Upper lobe of right lung (tissue), 1 donor: Measurements from ENCODE around the gene FOSL2. TPM values are rescaled to one million over a fixed set of nuclear protein-coding genes. Genes with fewer than 3 reads are reported as not detected.

Experiments
- ATAC-seq: fragments of 200-7000 bp; cut with Tn5 transposase; one replicate; pipeline ENCODE4 v1.9.1; 2020; ENCODE audit warnings: mild to moderate bottlenecking, moderate library complexity
- DNase-seq: peaks from one replicate; pipeline ENCODE4 v3.0.0-alpha.2; 2020
- H3K27ac ChIP-seq: fragments of 200-600 bp; one replicate; pipeline ENCODE4 v1.8.0; 2022
- H3K27me3 ChIP-seq: fragments of 200-600 bp; one replicate; pipeline ENCODE4 v1.8.0; 2022; ENCODE audit warnings: mild to moderate bottlenecking
- H3K36me3 ChIP-seq: fragments of 200-600 bp; one replicate; pipeline ENCODE4 v1.8.0; 2022
- H3K4me1 ChIP-seq: fragments of 200-600 bp; one replicate; pipeline ENCODE4 v1.8.0; 2022
- H3K4me3 ChIP-seq: fragments of 200-600 bp; one replicate; pipeline ENCODE4 v1.8.0; 2022; ENCODE audit warnings: mild to moderate bottlenecking
- H3K9me3 ChIP-seq: fragments of 200-600 bp; one replicate; pipeline ENCODE4 v1.8.0; 2022
- intact Hi-C: fragments of 100-400 bp; cut with DNase I; formaldehyde crosslinking; loops from one replicate; pipeline ENCODE4 v1.11.0; 2022
- total RNA-seq: library from RNA; stranded (reverse); fragmentation: NEBNext Ultra II Directional; extraction: Animal tissue kit (Norgen Biotek cat#: 25700); gene quantifications from one replicate; pipeline ENCODE4 v1.2.1, GENCODE V29; 2021
- TF ChIP-seq, protein P1 (sequence below): fragments of 200-600 bp; IDR thresholded peaks from one replicate; pipeline ENCODE4 v1.8.0; 2022; ENCODE audit warnings: antibody characterized with exemption
- donor health status: DM: no; HTN: yes; CAD: no; lungs with severe emphysema.

Gene FOSL2
- total RNA-seq, 1 donor from 2014 or later, result 123 TPM

DNA sequence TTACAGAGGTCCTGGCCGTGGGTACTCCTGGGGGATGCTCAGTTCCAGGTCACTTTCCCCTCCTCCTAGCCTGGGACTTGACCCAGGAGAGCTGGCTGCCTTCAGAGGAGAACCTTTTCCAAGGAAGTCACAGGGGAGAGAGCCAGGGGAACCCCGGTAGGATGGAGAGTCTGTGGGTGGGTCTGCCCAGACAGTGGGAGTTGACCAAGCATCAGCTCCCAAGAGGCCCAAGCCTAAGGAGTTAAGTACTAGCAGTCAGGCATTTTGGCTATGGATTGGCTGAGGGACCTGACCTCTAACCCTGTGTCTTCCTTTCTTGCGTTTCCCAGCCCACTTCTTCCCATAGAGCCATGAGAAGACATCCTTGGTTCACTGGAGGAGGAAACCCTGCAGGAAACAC, 54.4 kb downstream of the FOSL2 start:
- H3K27me3 ChIP-seq, result no peaks in the 10 kb centered on the region
- DNase-seq, result no peak
- intact Hi-C loops, result no loop called here
- H3K4me1 ChIP-seq, result peaks cover 13% of the 10 kb centered on the region
- no peaks in the 10 kb centered on the region for H3K9me3 ChIP-seq
- no peak overlapping the region for H3K4me3 ChIP-seq
- no peak for ATAC-seq
- TF ChIP-seq, protein P1, sequence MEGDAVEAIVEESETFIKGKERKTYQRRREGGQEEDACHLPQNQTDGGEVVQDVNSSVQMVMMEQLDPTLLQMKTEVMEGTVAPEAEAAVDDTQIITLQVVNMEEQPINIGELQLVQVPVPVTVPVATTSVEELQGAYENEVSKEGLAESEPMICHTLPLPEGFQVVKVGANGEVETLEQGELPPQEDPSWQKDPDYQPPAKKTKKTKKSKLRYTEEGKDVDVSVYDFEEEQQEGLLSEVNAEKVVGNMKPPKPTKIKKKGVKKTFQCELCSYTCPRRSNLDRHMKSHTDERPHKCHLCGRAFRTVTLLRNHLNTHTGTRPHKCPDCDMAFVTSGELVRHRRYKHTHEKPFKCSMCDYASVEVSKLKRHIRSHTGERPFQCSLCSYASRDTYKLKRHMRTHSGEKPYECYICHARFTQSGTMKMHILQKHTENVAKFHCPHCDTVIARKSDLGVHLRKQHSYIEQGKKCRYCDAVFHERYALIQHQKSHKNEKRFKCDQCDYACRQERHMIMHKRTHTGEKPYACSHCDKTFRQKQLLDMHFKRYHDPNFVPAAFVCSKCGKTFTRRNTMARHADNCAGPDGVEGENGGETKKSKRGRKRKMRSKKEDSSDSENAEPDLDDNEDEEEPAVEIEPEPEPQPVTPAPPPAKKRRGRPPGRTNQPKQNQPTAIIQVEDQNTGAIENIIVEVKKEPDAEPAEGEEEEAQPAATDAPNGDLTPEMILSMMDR, result no peak
- no peak overlapping the region for H3K27ac ChIP-seq
- H3K36me3 ChIP-seq, result no peaks in the 10 kb centered on the region

DNA sequence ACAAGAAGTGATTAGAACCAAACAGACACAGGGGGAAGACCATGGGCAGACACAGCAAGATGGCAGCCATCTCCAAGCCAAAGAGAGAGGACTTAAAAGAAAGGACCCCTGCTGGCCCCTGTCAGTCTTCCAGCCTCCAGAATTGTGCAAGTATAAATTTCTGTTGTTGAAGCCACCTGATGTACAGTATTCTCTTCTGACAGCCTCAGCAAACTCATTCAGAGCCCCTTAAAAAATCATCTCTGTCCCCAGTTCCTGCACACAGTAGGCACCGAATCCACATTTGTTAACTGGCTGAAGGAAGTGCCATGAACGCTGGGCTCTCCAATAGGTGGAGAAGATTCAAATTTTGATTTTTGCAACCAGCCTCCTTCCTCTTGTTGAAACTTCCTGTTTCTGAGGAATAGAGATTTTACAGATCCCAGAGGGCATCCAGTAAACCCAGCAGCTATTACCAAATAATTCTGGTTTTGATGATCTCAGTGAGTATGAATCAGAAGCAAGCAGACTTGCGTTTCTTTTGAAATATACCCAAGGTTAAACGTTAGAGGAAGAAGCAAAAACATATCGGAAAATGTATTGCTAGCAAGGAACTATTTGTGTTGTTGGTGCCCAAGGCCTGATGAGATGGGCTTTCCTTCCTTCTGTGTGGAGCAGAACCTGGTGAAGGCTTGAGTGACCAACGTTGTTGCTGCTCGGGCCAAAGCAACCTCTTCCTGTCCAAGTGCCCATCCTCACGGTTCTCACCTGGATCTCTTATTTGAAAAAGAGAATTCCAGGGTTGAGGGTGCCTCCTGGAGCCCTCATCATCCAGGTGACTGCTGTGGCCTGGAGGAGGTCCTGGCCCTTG, 55.5 kb downstream of the FOSL2 start:
- H3K9me3 ChIP-seq, result no peaks in the 10 kb centered on the region
- TF ChIP-seq, protein P1, result no peak
- peaks cover 13% of the 10 kb centered on the region for H3K4me1 ChIP-seq
- H3K36me3 ChIP-seq, result no peaks in the 10 kb centered on the region
- no peak for DNase-seq
- H3K27me3 ChIP-seq, result no peaks in the 10 kb centered on the region
- intact Hi-C loops, result no loop called here
- ATAC-seq, result peak; percentile 57
- H3K4me3 ChIP-seq, result no peak overlapping the region
- no peak overlapping the region for H3K27ac ChIP-seq

DNA sequence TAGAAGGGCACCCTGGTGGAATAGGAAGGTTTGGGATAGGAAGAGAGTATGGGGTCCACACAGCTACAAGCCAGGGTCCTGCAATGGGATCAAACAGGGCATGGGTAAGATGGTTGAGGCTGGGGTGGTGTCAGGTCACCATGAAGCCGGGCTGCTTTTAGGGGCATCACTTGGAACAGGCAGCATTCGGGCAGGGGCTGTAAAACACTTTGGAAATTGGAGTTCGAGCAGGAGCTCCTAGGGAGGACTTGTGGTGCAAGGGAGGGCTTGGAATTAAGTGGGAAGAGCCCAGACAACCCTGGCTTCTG, 56.1 kb downstream of the FOSL2 start:
- intact Hi-C loops, result no loop called here
- no peak overlapping the region for H3K27ac ChIP-seq
- H3K27me3 ChIP-seq, result no peaks in the 10 kb centered on the region
- ATAC-seq, result no peak
- H3K36me3 ChIP-seq, result no peaks in the 10 kb centered on the region
- TF ChIP-seq, protein P1, result no peak
- peaks cover 13% of the 10 kb centered on the region for H3K4me1 ChIP-seq
- H3K9me3 ChIP-seq, result no peaks in the 10 kb centered on the region
- peak; percentile 40 for DNase-seq
- no peak overlapping the region for H3K4me3 ChIP-seq

DNA sequence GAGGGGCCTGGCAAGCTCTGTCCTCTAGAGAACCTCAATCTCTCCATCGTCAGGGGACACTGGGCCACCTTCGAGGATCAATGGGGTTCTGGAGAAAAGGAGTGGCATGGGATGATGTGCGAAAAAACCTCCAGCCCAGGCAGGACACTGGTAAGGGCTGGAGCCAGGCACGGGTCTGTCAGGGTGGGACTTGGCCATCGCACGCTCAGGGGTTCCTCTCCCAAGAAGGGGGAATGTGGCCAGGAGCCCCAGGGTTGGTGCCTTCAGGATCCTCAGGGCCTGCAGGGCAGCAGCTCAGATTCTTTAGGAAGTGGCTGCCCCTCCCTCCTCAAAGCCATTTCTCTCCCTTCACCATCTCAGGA, 56.4 kb downstream of the FOSL2 start:
- no peaks in the 10 kb centered on the region for H3K9me3 ChIP-seq
- H3K27me3 ChIP-seq, result no peaks in the 10 kb centered on the region
- H3K36me3 ChIP-seq, result no peaks in the 10 kb centered on the region
- no peak for DNase-seq
- no peak overlapping the region for H3K27ac ChIP-seq
- peaks cover 13% of the 10 kb centered on the region for H3K4me1 ChIP-seq
- intact Hi-C loops, result no loop called here
- no peak overlapping the region for H3K4me3 ChIP-seq
- ATAC-seq, result no peak
- TF ChIP-seq, protein P1, result no peak

DNA sequence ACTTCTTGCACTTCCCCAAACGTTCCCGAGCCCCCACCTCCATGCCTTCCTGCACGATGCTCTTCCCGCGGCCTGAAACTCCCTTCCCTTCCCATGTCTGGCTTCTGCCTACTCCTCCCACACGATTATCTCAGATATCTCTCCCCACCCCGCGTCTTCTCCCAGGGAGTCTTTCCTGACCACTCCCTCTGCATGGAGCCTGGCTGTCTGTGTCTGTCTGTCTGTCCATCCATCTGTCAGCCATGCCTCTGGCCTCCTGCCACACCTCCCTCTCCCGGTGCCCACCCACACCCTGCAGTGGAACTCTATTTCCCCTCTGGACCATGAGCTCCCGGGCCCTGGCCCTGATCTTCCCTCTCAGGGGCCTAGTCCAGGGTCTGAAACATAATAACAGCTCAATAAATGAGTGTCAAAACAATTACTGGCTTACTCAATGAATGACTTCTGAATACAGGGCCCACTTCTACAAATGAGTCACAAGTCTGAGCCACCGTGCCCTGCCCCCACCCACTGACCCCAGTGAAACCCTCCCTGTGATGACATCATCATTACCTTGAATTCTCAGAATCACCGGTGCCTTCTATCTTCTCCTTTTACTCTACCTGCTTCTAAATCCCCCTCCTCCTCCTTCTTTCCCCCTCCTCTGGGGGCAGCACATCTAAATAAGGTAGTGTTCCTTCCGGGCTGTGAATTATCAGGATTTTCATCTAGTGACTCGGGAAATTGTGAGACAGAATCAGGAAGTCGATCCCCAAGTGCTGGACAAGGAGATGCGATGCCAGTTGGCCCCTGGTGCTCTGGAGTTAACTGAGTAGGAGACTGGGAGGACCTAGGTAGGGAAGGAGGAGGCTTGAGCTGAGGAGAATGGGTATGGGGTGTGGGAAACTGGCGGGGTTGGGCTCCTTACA, 57.1 kb downstream of the FOSL2 start:
- intact Hi-C loops, result no loop called here
- no peak for DNase-seq
- no peaks in the 10 kb centered on the region for H3K36me3 ChIP-seq
- no peak overlapping the region for H3K4me3 ChIP-seq
- H3K27ac ChIP-seq, result no peak overlapping the region
- H3K27me3 ChIP-seq, result no peaks in the 10 kb centered on the region
- TF ChIP-seq, protein P1, result no peak
- H3K4me1 ChIP-seq, result peaks cover 13% of the 10 kb centered on the region
- H3K9me3 ChIP-seq, result no peaks in the 10 kb centered on the region
- no peak for ATAC-seq
